ENCODE results near the gene INTS4.
A peak's percentile ranks its signal among the peaks of the same experiment; 100 is the strongest.
"Not testable (repeated sequence)": the region's sequence is repeated elsewhere in the genome, so short reads cannot be mapped to it uniquely, and the experiment has no call there.

Gene INTS4, protein sequence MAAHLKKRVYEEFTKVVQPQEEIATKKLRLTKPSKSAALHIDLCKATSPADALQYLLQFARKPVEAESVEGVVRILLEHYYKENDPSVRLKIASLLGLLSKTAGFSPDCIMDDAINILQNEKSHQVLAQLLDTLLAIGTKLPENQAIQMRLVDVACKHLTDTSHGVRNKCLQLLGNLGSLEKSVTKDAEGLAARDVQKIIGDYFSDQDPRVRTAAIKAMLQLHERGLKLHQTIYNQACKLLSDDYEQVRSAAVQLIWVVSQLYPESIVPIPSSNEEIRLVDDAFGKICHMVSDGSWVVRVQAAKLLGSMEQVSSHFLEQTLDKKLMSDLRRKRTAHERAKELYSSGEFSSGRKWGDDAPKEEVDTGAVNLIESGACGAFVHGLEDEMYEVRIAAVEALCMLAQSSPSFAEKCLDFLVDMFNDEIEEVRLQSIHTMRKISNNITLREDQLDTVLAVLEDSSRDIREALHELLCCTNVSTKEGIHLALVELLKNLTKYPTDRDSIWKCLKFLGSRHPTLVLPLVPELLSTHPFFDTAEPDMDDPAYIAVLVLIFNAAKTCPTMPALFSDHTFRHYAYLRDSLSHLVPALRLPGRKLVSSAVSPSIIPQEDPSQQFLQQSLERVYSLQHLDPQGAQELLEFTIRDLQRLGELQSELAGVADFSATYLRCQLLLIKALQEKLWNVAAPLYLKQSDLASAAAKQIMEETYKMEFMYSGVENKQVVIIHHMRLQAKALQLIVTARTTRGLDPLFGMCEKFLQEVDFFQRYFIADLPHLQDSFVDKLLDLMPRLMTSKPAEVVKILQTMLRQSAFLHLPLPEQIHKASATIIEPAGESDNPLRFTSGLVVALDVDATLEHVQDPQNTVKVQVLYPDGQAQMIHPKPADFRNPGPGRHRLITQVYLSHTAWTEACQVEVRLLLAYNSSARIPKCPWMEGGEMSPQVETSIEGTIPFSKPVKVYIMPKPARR

DNA sequence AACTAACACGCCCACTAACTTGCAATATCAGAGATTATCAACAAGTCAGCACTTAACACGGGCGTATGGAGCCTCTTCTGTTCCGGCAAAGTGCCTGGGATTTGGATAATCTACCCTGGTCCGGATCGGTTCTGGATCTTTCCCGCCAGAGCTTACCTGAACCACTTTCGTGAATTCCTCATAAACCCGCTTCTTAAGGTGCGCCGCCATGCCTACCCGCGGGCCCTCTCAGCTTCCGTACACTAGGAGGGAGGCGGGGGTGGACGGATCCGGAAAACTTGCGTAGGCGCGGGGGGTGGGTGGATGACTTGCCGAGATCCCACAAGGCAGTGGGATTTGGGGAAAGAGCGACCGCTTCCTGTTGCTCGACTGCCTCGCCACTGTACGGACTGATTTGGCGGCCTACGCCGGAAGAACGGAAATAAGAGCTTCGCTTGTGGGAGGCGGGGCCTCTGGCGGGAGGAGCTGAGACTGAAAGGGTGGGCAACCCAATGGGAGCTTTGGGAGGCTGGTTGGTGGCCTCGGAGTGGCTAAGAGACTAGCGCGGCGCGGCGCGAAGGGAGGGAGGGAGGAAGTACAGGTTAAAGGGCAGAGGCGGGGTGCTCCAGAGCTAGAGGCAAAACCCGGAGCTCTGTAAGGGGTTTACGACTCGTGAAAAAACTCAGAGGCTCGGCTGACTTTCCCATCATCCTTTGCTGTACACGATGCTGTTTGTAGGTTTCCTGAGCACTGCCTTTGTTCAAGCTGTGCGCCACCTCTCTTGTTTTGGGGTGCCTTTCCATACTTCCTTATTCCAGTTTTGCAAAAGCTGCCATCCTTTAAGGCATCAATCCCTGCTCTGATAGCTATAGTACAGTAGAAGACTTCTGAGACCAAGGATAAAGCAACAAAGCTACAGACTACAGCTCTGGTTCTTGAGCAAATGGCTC lies at the start of gene INTS4:
TSS of gene INTS4 (minus strand) at position 235 of the 929 bp plus-strand sequence. CDS start at position 210, 25 bp downstream.
- peak; percentile 99 for DNase-seq (ENCODE audit: low spot score)

DNA sequence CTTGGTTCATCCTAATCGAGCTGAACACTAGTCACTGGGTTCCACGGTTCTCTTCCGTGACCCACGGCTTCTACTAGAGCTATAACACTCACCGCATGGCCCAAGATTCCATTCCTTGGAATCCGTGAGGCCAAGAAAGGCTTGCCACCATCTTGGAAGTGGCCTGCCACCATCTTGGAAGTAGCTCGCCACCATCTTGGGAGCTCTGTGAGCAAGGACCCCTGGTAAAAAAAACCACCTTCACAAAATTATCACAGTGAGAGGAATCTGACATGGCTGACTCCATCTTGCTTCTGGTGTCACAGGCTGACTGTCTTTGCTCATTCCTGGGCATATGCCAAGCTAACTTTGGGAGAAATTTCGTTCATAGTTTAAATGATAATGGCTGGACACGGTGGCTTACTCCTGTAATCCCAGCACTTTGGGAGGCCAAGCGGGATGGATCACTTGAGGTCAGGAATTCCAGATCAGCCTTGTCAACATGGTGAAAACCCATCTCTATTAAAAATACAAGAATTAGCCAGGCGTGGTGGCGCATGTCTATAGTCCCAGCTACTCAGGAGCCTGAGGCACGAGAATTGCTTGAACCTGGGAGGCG lies 47.5 kb upstream of the INTS4 start:
- no peak for DNase-seq (ENCODE audit: low spot score)

DNA sequence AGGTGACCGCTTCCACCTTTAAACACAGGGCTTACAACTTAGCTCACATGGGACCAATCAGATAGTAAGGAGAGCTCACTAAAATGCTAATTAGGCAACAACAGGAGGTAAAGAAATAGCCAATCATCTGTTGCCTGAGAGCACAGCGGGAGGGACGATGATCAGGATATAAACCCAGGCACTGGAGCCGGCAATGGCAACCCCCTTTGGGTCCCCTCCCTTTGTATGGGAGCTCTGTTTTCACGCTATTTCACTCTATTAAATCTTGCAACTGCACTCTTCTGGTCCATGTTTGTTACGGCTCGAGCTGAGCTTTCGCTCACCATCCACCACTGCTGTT lies 46.9 kb upstream of the INTS4 start:
- DNase-seq (ENCODE audit: low spot score) = not testable (repeated sequence)

DNA sequence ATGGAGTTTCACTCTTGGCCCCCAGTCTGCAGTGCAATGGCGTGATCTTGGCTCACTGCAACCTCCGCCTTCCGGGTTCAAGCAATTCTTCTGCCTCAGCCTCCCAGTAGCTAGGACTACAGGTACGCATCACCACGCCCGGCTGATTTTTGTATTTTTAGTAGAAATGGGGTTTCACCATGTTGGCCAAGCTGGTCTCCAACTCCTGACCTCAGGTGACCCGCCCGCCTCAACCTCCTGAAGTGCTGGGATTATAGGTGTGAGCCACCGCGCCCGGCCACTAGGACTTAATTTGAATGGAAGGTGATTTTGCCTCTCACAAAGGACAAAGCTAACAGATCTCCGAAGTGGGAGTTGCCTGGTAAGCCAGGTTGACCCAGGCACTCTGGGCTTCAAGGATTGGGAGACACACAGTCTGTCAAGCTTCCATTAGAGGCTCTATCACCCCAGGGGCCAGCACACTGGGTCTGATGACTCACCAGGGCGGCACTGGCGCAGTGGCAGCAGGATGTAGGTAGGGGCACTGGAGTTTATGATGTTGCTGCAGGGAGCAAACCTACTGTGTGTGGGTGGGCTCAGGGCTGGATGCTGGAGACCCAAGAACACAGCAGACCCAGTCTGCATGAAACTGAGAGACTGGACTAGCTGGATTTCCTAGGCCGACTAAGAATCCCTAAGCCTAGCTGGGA lies 46.4 kb upstream of the INTS4 start:
- peak; percentile 48 for DNase-seq (ENCODE audit: low spot score)

DNA sequence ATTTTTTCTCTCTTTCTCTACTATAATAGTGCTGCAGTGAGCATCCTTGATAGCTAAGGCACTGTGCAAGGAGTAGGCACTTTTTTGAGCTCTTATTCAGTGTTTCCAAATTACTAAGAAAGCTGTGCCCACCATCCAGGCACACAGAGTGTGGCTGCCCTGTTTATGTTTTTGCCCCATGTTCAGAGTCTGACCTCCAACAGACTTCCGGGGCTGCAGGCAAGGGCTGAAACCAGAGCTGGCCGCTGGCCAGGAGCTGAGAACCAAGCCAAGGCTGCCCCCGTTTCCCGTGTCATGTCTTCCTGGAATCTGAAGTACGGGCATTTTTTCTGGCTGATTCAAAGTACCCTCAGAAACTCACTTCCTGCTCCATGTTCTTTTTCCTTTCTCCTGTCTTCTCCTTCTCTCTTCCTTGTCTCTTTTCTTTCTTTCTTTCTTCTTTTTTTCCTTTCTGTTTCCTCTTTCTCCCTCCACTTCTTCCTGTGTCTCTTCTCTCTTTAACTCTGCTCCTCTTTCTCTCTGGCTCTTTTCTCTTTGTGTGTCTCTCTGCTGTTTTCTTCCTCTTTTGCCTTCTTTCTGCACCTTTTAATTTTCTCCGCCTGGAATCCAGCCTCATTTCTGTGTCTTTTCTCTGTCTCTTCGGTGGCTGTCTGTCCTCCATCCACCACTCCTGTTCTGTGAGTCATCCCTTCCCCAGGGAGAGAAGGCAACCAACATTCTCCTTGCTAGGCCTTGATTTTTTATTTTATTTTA lies 45.6 kb upstream of the INTS4 start:
- DNase-seq (ENCODE audit: low spot score) = peak; percentile 88

DNA sequence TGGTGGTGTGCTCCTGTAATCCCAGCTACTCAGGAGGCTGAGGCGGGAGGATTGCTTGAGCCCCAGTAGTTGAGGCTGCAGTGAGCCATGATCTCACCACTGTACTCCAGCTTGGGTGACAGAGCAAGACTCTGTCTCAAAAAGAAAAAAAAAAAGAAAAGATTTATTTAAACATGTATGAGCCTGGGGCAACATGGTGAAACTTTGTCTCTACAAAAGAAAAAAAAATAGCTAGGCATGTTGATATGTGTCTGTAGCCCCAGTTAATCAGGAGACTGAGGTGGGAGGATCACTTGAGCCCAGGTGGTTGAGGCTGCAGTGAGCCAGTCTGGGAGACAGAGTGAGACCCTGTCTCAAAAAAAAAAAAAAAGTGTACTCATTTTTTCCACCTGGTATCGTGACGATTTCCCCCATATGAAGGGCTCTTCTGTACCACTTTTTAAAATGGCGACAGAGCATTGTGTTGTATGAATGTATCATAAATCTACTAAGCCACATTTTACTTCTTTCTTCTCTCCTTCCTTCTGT lies 45.0 kb upstream of the INTS4 start:
- DNase-seq (ENCODE audit: low spot score) = no peak

DNA sequence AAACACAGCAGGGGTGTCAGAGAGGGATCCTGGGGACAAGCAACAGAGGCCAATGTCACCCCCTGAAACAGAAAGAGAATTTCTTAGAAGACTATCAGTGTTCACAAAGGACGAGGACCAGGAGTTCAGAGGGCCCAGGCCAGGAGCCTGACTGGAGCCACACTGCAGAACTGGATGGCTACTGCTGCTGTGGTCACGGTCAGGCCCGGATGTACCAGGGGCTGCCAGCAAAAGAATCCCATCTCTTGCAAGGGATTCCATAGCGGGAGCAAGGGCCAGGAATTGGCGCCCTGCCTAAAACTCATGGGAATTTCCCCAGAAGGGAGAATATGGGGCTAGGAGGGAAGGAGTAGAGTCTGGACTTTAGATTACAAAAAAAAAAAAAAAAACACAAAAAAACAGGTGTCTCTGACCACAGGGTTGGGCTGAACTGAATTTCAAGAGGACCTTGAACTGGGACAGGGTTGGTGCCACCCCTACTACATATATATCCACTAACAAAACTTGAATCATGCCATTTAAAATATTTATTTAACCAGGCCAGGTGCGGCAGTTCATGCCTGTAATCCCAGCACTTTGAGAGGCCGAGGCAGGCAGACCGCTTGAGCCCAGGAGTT lies 44.3 kb upstream of the INTS4 start:
- peak; percentile 61 for DNase-seq (ENCODE audit: low spot score)

DNA sequence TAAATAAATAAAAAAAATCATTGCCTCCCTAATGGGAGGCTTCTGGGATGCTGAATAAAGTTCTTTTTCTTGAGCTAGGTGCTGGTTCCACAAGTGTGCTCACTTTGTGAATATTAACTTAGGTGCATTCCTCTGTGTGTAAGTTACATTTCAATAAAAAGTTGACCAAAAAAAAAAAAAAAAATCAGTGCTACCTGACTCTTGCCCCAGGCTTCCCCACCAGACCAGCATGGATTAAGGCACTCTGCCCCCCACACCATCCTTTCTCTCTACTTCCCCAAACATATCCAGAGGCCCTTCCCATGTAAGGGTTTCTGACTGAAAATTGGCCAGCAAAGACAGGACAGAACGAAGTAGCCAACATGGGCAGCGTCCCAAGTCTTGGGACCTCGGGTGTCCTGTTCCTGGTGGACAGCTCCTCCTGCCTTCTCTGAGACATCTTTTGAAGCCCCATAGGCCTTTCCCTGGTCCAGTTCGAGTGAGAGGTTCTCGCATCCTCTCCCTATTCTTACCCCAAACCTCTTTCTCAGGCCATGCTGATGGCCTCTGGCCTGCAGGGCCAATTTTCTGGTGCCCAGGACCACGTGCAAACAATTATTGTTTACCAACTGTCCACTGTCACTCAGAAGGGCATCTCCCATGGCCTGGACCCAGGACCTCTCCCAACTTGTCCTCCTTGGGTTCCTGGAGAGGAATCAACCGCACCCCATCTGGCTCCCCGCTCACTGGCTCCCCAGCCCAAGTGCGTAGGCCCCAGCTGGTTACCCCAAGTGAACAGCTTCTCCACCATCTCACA lies 43.6 kb upstream of the INTS4 start:
- no peak for DNase-seq (ENCODE audit: low spot score)

DNA sequence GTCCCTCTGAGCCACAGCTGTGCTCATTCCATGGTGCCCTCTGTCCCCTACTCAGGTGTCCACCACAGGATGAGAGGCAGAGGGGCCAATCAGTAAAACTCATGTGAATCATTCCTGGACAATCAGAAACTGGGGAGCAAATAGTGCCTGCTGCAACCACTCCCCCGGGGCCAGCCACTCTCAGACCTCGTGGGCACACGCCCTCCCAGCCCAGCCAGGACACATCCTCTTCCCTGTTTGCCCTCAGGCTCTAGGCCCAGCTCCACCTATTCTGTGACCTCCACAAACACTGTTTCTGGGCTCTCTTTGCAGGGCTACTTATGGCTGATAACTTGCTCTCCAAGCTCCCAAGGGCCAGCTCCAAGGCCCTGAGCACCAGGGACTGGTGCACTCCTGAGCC lies 42.6 kb upstream of the INTS4 start:
- peak; percentile 50 for DNase-seq (ENCODE audit: low spot score)

DNA sequence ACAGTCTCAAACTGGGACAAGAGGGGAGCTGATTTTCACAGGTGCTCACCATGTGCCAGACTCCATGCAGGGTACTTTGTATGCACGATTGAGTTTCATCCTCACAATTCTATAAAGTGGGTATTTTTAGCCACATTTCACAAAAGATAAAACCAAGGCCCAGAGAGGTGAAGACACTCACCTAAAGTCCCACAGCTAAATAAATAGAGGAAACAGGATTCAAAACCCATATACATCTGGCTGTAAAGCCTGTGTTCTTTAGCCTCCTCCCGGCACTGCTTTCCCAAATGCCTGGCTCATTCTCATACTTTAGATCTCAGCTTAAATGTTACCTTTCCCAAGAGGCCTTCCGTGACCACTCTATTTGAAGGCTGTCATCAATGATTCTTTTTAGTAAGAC lies 41.8 kb upstream of the INTS4 start:
- DNase-seq (ENCODE audit: low spot score) = no peak

DNA sequence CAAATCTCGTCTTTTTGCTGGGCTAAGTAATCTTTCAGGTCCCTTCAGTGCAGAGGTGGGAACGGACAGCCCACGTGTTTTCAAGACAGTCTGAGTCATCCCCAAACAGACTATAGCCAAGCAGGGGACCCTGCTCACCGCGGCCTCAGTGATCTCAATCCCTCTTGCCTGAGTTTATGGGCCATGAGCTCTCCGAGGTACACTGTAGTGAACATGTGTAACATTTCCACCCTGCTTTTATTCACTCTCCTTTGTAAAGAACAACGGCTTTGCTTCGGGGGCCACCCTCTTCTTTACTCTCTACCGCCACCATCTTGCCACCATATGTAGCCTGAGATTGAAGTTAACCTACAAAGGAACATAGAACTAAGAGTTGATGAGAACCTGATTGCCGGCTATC lies 40.2 kb upstream of the INTS4 start:
- no peak for DNase-seq (ENCODE audit: low spot score)

DNA sequence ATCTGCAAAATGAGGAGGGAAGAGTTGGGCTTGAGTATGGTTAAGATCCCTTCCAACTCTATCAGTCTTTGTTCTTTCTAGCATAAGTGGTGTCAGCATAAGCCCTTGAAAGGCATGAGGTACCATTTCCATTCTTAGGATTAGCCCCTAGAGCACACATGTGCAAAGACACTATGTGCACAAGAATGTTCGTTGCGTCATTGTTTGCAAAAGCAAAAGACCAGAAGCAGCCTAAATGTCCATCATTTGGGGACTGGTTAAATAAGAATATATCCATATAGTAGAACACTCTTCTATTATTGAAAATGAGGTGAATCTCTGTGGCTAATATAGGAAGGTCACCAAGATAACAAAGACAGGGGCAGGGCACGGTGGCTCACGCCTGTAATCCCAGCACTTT lies 38.6 kb upstream of the INTS4 start:
- DNase-seq (ENCODE audit: low spot score) = no peak

DNA sequence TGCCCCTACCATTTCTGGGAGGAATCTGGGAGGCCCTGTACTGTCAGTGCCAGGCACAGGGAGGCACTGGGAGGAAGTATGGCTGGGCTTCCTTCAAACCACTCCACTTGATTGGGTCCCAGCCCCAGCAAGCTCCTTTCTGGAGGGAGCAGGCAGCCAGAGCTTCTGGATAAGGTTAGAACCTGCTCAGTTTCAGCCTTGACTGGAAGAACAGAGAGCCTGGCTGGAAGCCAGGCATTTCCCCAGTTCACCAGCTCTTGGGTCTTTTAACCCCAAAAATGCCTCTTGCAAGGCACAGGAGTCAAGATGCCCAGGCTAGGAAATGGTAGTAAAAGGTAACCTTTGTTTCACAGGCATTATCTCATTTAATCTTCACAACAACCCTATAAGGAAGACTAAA lies 37.6 kb upstream of the INTS4 start:
- DNase-seq (ENCODE audit: low spot score) = no peak

DNA sequence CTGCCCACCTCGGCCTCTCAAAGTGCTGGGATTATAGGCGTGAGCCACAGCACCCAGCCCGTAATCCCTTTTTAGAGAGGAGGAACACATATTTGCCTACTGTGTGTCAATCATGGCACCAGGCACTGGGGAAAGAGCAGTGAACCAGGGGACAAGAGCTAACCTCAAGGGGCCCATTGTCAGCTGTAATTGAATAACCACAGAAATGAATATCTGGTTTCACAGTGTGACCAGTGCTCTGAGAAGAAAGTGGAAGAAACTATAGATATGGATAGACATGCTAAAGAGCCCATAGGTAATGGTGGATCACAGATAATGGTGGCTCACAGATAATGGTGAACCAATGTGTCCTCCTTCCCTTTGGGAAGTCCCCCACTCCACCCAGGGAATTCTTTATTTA lies 37.2 kb upstream of the INTS4 start:
- no peak for DNase-seq (ENCODE audit: low spot score)

DNA sequence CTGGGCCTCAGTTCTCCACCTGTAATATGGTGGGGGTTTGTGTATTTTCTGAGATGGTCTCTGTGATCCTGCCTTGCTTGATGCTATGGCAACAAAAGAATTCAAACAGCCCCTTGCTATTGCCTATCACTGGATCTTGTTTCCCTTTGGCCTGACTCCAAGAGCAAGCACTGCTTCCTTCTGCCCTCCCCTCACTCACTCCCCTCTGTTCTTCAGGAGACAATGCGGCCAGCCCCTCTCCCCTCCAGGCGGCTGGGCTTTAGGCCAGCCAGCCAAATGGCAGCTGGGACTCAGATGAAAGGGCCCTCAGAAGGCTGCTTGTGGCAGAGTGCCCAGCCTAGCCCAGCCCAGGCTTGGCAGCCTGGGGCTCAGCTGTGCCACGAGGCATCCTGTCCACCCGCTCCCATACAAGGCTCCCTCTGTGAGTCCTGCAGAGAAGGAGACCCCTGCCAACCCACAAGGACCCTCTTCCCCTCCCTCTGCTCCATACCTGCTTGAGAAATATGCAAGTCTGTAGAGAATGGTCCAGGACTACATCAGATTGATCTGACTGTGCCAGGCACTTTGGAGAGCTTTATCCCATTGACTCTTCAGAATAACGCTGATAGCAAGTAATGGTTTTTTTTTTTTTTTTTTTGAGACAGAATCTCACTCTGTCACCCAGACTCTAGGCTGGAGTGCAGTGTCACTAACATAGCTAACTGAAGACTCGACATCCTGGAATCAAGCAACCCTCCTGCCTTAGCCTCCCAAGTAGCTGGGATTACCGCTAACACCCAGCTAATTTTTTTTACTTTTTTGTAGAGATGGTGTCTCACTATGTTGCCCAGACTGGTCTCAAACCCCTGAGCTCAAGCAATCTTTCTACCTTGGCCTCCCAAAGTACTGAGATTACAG lies 36.2 kb upstream of the INTS4 start:
- DNase-seq (ENCODE audit: low spot score) = peak; percentile 48

DNA sequence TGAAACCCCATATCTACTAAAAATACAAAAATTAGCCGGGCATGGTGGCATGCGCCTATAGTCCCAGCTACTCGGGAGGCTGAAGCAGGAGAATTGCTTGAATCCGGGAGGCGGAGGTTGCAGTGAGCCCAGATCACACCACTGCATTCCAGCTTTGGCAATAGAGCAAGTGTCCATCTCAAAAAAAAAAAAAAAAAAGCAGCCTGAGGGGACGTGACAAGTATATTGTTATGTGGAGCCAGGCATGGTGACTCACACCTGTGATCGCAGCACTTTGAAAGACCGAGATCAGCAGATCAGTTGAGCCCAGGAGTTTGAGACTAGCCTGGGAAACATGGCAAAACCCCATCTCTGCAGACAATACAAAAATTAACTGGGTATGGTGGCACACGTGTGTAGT lies 34.0 kb upstream of the INTS4 start:
- DNase-seq (ENCODE audit: low spot score) = peak; percentile 28

DNA sequence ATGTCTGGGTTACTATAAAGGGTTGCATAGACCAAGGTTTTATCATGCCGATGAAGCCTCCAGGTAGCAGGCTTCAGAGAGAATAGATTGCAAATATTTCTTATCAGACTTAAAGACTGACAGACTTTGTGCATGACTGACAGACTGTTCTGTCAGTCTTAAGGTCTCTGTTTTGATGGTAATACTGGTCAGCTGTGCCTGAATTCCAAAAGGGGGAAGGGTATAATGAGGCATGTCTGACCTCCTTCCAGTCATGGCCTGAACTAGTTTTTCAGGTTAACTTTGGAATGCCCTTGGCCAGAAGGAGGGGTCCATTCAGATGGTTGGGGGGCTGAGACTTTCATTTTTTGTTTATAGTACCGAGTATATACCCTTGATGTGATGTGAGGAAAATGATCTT lies 33.3 kb upstream of the INTS4 start:
- no peak for DNase-seq (ENCODE audit: low spot score)

DNA sequence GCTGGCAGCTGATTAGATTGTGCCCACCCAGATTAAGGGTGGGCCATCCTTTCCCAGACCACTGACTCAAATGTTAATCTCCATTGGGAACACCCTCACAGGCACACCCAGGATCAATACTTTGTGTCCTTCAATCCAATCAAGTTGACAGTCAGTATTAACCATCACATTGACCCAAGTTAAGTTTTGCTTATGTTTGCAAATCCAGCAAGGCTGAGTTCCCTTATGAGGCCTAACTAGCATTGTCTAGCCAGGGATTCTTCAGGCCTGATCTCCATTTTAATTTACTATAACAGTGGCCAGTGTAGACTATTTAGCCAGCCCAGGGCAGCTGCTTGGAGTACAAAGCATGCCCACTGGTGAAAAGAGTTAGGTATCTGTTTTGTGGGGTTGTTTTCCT lies 30.9 kb upstream of the INTS4 start:
- DNase-seq (ENCODE audit: low spot score) = no peak
